Astrocyte of the spinal cord (primary cell): ENCODE results near the gene GLT6D1.

ENCODE experiments used
- DNase-seq: peaks from one replicate; pipeline ENCODE4 v3.0.0; 2011; ENCODE audit warnings: low read depth, low spot score
- H3K4me3 ChIP-seq: 2 replicates; pipeline ENCODE4 v1.5.1; 2011; ENCODE audit warnings: low read depth, mild to moderate bottlenecking, low read length, moderate library complexity
- CTCF ChIP-seq: IDR thresholded peaks from 2 replicates; pipeline ENCODE4 v1.5.1; 2012; ENCODE audit warnings: low read depth, mild to moderate bottlenecking, low read length, inconsistent platforms
- in situ Hi-C: cut with HindIII; loops from 2 replicates; pipeline ENCODE4 v1.10.0; 2017; ENCODE audit warnings: low sequenced_read_pairs

The GLT6D1 gene

GRCh38 chr9:135586601-135587109 lies 52.7 kb downstream of the GLT6D1 start:
- in situ Hi-C loops: no loop called here
- no peak overlapping the region for H3K4me3 ChIP-seq
- no peak for TF ChIP-seq CTCF
- DNase-seq: no peak

GRCh38 chr9:135584934-135585333 lies 54.4 kb downstream of the GLT6D1 start:
- in situ Hi-C loops: no loop called here
- no peak overlapping the region for H3K4me3 ChIP-seq
- DNase-seq: no peak
- no peak for TF ChIP-seq CTCF

- H3K4me3 ChIP-seq: no peak overlapping the region
- in situ Hi-C loops: no loop called here
- no peak for TF ChIP-seq CTCF
- DNase-seq: no peak
Observed at GRCh38 chr9:135584371-135584770, 55.0 kb downstream of the GLT6D1 start.

- H3K4me3 ChIP-seq: no peak overlapping the region
- no peak for DNase-seq
- no peak for TF ChIP-seq CTCF
- in situ Hi-C loops: no loop called here
Observed at GRCh38 chr9:135583688-135584011, 55.7 kb downstream of the GLT6D1 start.

- in situ Hi-C loops: no loop called here
- no peak for DNase-seq
- no peak for TF ChIP-seq CTCF
- no peak overlapping the region for H3K4me3 ChIP-seq
Observed at GRCh38 chr9:135582966-135583687, 56.2 kb downstream of the GLT6D1 start.

GRCh38 chr9:135582541-135582940 lies 56.8 kb downstream of the GLT6D1 start:
- DNase-seq: no peak
- no peak for TF ChIP-seq CTCF
- in situ Hi-C loops: no loop called here
- no peak overlapping the region for H3K4me3 ChIP-seq
